Measurements from ENCODE around the gene ZNF335. TPM values are rescaled to one million over a fixed set of nuclear protein-coding genes. Genes with fewer than 3 reads are reported as not detected.
A peak's percentile ranks its signal among the peaks of the same experiment; 100 is the strongest.

ZNF335 gene
- total and polyA plus RNA-seq, 2 of the 13 experiments (the other 11 are each of a cell fraction or from before 2014, with no cell fraction given): 9.7 to 13.7 TPM

DNA sequence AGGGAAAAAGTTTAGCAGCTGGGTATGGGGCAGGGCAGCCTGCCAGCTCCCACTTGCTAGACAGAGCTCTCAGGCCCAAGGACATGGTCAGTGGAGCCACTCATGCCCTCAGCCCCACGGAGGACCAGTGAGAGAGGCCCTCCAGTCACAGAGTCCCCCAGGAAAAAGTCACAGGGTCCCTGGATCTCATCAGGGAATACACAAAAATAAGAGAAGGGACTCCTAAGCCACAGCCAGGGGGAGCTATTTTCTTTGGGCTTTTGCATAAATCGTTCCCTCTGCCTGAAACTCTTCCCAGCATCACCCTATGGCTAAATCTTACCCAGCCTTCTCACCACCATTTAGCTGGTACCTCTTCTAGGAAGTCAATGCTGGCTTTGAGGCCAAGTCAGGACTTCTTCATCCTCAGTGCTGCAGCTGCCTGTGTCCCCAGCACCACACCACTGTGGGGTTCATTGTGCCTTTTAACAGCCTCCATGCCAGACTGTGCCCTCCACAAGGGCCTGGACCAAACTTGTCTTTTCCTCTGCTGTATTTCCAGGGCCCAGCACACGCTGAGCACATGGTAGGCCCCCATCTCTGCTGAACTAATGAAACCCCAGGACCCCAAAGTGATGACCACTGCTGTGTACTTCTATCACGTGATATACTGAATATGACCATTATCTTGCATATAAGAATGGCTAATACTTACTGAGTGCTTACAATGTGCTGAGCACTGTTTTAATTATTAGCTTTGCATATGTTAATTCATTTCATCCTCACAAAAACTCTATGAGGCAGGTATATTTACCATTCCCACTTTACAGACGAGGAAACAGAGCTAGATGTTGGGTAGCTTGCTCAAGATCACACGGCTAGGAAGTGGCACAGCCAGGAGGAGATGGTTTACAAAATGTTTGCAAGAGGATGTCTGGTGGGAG is 2.0 kb downstream of the ZNF335 start (continued):
- TF ChIP-seq NRL (CRISPR knock-in tag; IDR thresholded peaks at IDR 0.05; ENCODE audit: borderline replicate concordance) (no peak), ZNF607 (CRISPR knock-in tag; IDR thresholded peaks at IDR 0.05; ENCODE audit: borderline replicate concordance) (no peak), MIER2 (CRISPR knock-in tag; IDR thresholded peaks at IDR 0.05) (peak; percentile 44; the same call in 1 of the 2 replicates), ZNF775 (CRISPR knock-in tag; IDR thresholded peaks at IDR 0.05; ENCODE audit: borderline replicate concordance) (no peak), RAD21 (CRISPR knock-in tag; IDR thresholded peaks at IDR 0.05) (no peak), ZNF446 (CRISPR knock-in tag; IDR thresholded peaks at IDR 0.05) (no peak), HOXA7 (CRISPR knock-in tag; IDR thresholded peaks at IDR 0.05) (no peak), NBN (conservative IDR thresholded peaks at IDR 0.05) (no peak), MAFG (CRISPR knock-in tag; IDR thresholded peaks at IDR 0.05) (no peak), HMGA1 (CRISPR knock-in tag; conservative IDR thresholded peaks at IDR 0.05) (no peak), FOXM1 (CRISPR knock-in tag; IDR thresholded peaks at IDR 0.05) (no peak), EHMT2 (IDR thresholded peaks at IDR 0.05; ENCODE audit: borderline replicate concordance, low read depth, low read length) (no peak), JARID2 (CRISPR knock-in tag; IDR thresholded peaks at IDR 0.05; ENCODE audit: insufficient replicate concordance) (no peak), MED1 (CRISPR knock-in tag; IDR thresholded peaks at IDR 0.05) (no peak), THYN1 (CRISPR knock-in tag; IDR thresholded peaks at IDR 0.05; ENCODE audit: borderline replicate concordance, low read depth) (no peak), KMT2B (CRISPR knock-in tag; IDR thresholded peaks at IDR 0.05) (peak; percentile 46; the same call in 1 of the 2 replicates), WIZ (CRISPR knock-in tag; IDR thresholded peaks at IDR 0.05) (no peak), HDAC6 (IDR thresholded peaks at IDR 0.05; ENCODE audit: low read depth, low read length) (no peak), ZSCAN21 (CRISPR knock-in tag; IDR thresholded peaks at IDR 0.05; ENCODE audit: borderline replicate concordance) (no peak), NR2F1 (CRISPR knock-in tag; IDR thresholded peaks at IDR 0.05) (no peak), STAG1 (CRISPR knock-in tag; IDR thresholded peaks at IDR 0.05) (peak; percentile 59), NFIB (CRISPR knock-in tag; IDR thresholded peaks at IDR 0.05; ENCODE audit: borderline replicate concordance) (no peak), POLR2AphosphoS2 (IDR thresholded peaks at IDR 0.05; ENCODE audit: low read depth, low read length) (peak; percentile 18; the same call in 1 of the 2 replicates), U2AF2 (IDR thresholded peaks at IDR 0.05; ENCODE audit: low read depth, low read length) (no peak), TGIF2 (CRISPR knock-in tag; IDR thresholded peaks at IDR 0.05) (peak; percentile 13; the same call in 1 of the 2 replicates), NFYB (CRISPR knock-in tag; IDR thresholded peaks at IDR 0.05) (no peak), SETDB1 (CRISPR knock-in tag; IDR thresholded peaks at IDR 0.05; ENCODE audit: borderline replicate concordance) (no peak)
- TF ChIP-seq, protein P1, sequence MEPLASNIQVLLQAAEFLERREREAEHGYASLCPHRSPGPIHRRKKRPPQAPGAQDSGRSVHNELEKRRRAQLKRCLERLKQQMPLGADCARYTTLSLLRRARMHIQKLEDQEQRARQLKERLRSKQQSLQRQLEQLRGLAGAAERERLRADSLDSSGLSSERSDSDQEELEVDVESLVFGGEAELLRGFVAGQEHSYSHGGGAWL (CRISPR knock-in tag; IDR thresholded peaks at IDR 0.05): 0 out of 2 replicates have a peak, but pooled peaks have one; percentile 39
- TF ChIP-seq, protein P2, sequence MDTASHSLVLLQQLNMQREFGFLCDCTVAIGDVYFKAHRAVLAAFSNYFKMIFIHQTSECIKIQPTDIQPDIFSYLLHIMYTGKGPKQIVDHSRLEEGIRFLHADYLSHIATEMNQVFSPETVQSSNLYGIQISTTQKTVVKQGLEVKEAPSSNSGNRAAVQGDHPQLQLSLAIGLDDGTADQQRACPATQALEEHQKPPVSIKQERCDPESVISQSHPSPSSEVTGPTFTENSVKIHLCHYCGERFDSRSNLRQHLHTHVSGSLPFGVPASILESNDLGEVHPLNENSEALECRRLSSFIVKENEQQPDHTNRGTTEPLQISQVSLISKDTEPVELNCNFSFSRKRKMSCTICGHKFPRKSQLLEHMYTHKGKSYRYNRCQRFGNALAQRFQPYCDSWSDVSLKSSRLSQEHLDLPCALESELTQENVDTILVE (CRISPR knock-in tag; IDR thresholded peaks at IDR 0.05): no peak
- TF ChIP-seq, protein P3, sequence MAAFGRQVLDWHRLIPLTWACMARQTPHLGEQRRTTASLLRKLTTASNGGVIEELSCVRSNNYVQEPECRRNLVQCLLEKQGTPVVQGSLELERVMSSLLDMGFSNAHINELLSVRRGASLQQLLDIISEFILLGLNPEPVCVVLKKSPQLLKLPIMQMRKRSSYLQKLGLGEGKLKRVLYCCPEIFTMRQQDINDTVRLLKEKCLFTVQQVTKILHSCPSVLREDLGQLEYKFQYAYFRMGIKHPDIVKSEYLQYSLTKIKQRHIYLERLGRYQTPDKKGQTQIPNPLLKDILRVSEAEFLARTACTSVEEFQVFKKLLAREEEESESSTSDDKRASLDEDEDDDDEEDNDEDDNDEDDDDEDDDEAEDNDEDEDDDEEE (CRISPR knock-in tag; IDR thresholded peaks at IDR 0.05): no peak

Measured in HepG2 (cell line).